H9 (cell line): ENCODE results near the gene ZNF652. TPM values are rescaled to one million over a fixed set of nuclear protein-coding genes. Genes with fewer than 3 reads are reported as not detected.

Experiments
- DNase-seq: peaks from one replicate; pipeline ENCODE4 v3.0.0-alpha.2; 2017
- H2AFZ ChIP-seq: one replicate; pipeline ENCODE4 v1.6.1; 2013; ENCODE audit warnings: mild to moderate bottlenecking, low read length, control low read depth, moderate library complexity
- H2AK5ac ChIP-seq: 2 replicates; pipeline ENCODE4 v1.6.1; 2013; ENCODE audit warnings: low read length, control low read depth, mixed read lengths; ENCODE audit not compliant: insufficient read length
- H2BK120ac ChIP-seq: one replicate; pipeline ENCODE4 v1.6.1; 2013; ENCODE audit warnings: low read depth, mild to moderate bottlenecking, low read length, control low read depth, inconsistent platforms; ENCODE audit not compliant: poor library complexity, severe bottlenecking
- H2BK12ac ChIP-seq: 2 replicates; pipeline ENCODE4 v1.6.1; 2013; ENCODE audit warnings: low read length, control low read depth, mixed read lengths, low read depth; ENCODE audit not compliant: insufficient read length
- H2BK15ac ChIP-seq: 2 replicates; pipeline ENCODE4 v1.6.1; 2013; ENCODE audit warnings: low read depth, low read length, control low read depth
- H2BK20ac ChIP-seq: one replicate; pipeline ENCODE4 v1.6.1; 2013; ENCODE audit warnings: low read depth, mild to moderate bottlenecking, low read length, control low read depth, inconsistent platforms; ENCODE audit not compliant: poor library complexity, severe bottlenecking
- H2BK5ac ChIP-seq: 2 replicates; pipeline ENCODE4 v1.6.1; 2013; ENCODE audit warnings: low read length, control low read depth, mixed read lengths; ENCODE audit not compliant: insufficient read length
- H3K14ac ChIP-seq: 2 replicates; pipeline ENCODE4 v1.6.1; 2013; ENCODE audit warnings: low read length, control low read depth; ENCODE audit not compliant: insufficient read depth
- H3K18ac ChIP-seq: 2 replicates; pipeline ENCODE4 v1.6.1; 2013; ENCODE audit warnings: low read depth, mild to moderate bottlenecking, mixed read lengths, low read length, control low read depth; ENCODE audit not compliant: insufficient read length
- H3K23ac ChIP-seq: 2 replicates; pipeline ENCODE4 v1.6.1; 2013; ENCODE audit warnings: low read length, control low read depth, mixed read lengths, low read depth; ENCODE audit not compliant: insufficient read length
- H3K23me2 ChIP-seq: 2 replicates; pipeline ENCODE4 v1.6.1; 2013; ENCODE audit warnings: low read depth, mild to moderate bottlenecking, mixed read lengths, low read length, control low read depth; ENCODE audit not compliant: insufficient read length, poor library complexity, severe bottlenecking
- H3K27ac ChIP-seq: 2 replicates; pipeline ENCODE4 v1.5.1; 2013; ENCODE audit warnings: low read length, control low read depth, mixed read lengths, low read depth; ENCODE audit not compliant: insufficient read length
- H3K27me3 ChIP-seq: 2 replicates; pipeline ENCODE4 v1.6.1; 2013; ENCODE audit warnings: low read length, control low read depth, inconsistent platforms; ENCODE audit not compliant: insufficient read depth
- H3K4ac ChIP-seq: 2 replicates; pipeline ENCODE4 v1.6.1; 2013; ENCODE audit warnings: low read depth, mild to moderate bottlenecking, control low read depth, inconsistent platforms, low read length, moderate library complexity
- H3K4me1 ChIP-seq: 2 replicates; pipeline ENCODE4 v1.6.1; 2013; ENCODE audit warnings: low read length, control low read depth, inconsistent platforms; ENCODE audit not compliant: insufficient read depth
- H3K4me2 ChIP-seq: 2 replicates; pipeline ENCODE4 v1.6.1; 2013; ENCODE audit warnings: low read length, control low read depth, mixed read lengths; ENCODE audit not compliant: insufficient read length, insufficient read depth
- H3K56ac ChIP-seq: 2 replicates; pipeline ENCODE4 v1.6.1; 2013; ENCODE audit warnings: low read depth, mild to moderate bottlenecking, mixed read lengths, low read length, control low read depth; ENCODE audit not compliant: insufficient read length
- H3K79me1 ChIP-seq: 2 replicates; pipeline ENCODE4 v1.6.1; 2013; ENCODE audit warnings: low read depth, mild to moderate bottlenecking, moderate library complexity, low read length, control low read depth, inconsistent platforms; ENCODE audit not compliant: insufficient read depth, poor library complexity, severe bottlenecking
- H3K79me2 ChIP-seq: 2 replicates; pipeline ENCODE4 v1.6.1; 2013; ENCODE audit warnings: low read length, control low read depth, inconsistent platforms; ENCODE audit not compliant: insufficient read depth
- H3K9ac ChIP-seq: 2 replicates; pipeline ENCODE4 v1.6.1; 2013; ENCODE audit warnings: low read length, control low read depth, mixed read lengths; ENCODE audit not compliant: insufficient read length; ENCODE audit errors: extremely low read depth
- H3K9me3 ChIP-seq: one replicate; pipeline ENCODE4 v1.6.1; 2013; ENCODE audit warnings: low read depth, low read length, inconsistent platforms; ENCODE audit not compliant: control insufficient read depth
- H3T11ph ChIP-seq: one replicate; pipeline ENCODE4 v1.6.1; 2013; ENCODE audit warnings: mild to moderate bottlenecking, low read length, control low read depth, inconsistent platforms
- H4K20me1 ChIP-seq: one replicate; pipeline ENCODE4 v1.6.1; 2013; ENCODE audit not compliant: control insufficient read depth, insufficient read length, insufficient read depth
- H4K5ac ChIP-seq: 2 replicates; pipeline ENCODE4 v1.6.1; 2013; ENCODE audit warnings: low read depth, mild to moderate bottlenecking, mixed read lengths, low read length, control low read depth; ENCODE audit not compliant: insufficient read length
- H4K8ac ChIP-seq: replicated peaks from 2 replicates; pipeline ENCODE4 v1.6.1; 2013; ENCODE audit warnings: low read length, control low read depth, mixed read lengths, low read depth; ENCODE audit not compliant: insufficient read length
- H4K91ac ChIP-seq: 2 replicates; pipeline ENCODE4 v1.6.1; 2013; ENCODE audit warnings: low read depth, mild to moderate bottlenecking, moderate library complexity, mixed read lengths, low read length, control low read depth; ENCODE audit not compliant: insufficient read length
- H3K27ac Mint-ChIP-seq, 3 experiments: 2 replicates in 2 of 3; 3 replicates in 1 of 3; pipeline ENCODE4 v1.8.0; 2020 to 2021; ENCODE audit warnings: mixed read lengths in 3 of 3, mild to moderate bottlenecking in 1 of 3, moderate library complexity in 1 of 3
- H3K27me3 Mint-ChIP-seq: 2 replicates; pipeline ENCODE4 v1.8.0; 2021; ENCODE audit warnings: low read depth, mild to moderate bottlenecking, moderate library complexity, mixed read lengths
- H3K36me3 Mint-ChIP-seq, 3 experiments: 2 replicates in 2 of 3; 3 replicates in 1 of 3; pipeline ENCODE4 v1.8.0; 2020 to 2021; ENCODE audit warnings: low read depth in 3 of 3, mixed read lengths in 3 of 3; ENCODE audit not compliant: insufficient read depth in 1 of 3
- H3K4me1 Mint-ChIP-seq, 2 experiments: 2 replicates each; pipeline ENCODE4 v1.8.0; 2020; ENCODE audit warnings: mixed read lengths in 2 of 2
- H3K4me3 Mint-ChIP-seq, 2 experiments: 2 replicates in 1 of 2; 3 replicates in 1 of 2; pipeline ENCODE4 v1.8.0; 2020 to 2021; ENCODE audit warnings: mild to moderate bottlenecking in 2 of 2, mixed read lengths in 2 of 2, moderate library complexity in 1 of 2
- H3K9me3 Mint-ChIP-seq, 2 experiments: 2 replicates in 1 of 2; 3 replicates in 1 of 2; pipeline ENCODE4 v1.8.0; 2020; ENCODE audit warnings: mild to moderate bottlenecking in 2 of 2, mixed read lengths in 2 of 2, moderate library complexity in 1 of 2
- CTCF ChIP-seq: fragments of 200-600 bp; sonication (generic); conservative IDR thresholded peaks from 3 replicates; pipeline ENCODE4 v1.8.0; 2021; ENCODE audit warnings: antibody characterized with exemption, mild to moderate bottlenecking
- WGBS: extraction: QIAGEN DNeasy Blood & Tissue Kit; methylation state at CpG from one replicate; pipeline ENCODE4 v1.1.7; 2013; ENCODE audit warnings: missing lambda C conversion rate, low lambda C conversion rate, mixed read lengths; ENCODE audit not compliant: insufficient read length; ENCODE audit errors: extremely low coverage; 5-methylcytosine and 5-hydroxymethylcytosine counted together
- total RNA-seq: library from RNA; stranded (reverse); gene quantifications from 2 replicates; pipeline ENCODE4 v1.2.1, GENCODE V29; 2021

ZNF652 gene
- total RNA-seq, 1 experiment from 2014 or later: 33.6 TPM

- H2BK20ac ChIP-seq: no peak overlapping the region
- no peak overlapping the region for H4K8ac ChIP-seq
- no peaks in the 10 kb centered on the region for H3K79me1 ChIP-seq
- no peak overlapping the region for H3K23ac ChIP-seq
- H3K4me2 ChIP-seq: no peak overlapping the region
- no peak overlapping the region for H4K91ac ChIP-seq
- no peak overlapping the region; a peak in 1 of 7 replicates for H3K27ac Mint-ChIP-seq
- no peak overlapping the region for H3K4ac ChIP-seq
- H2BK5ac ChIP-seq: no peak overlapping the region
- no peak overlapping the region for H2BK120ac ChIP-seq
- H3T11ph ChIP-seq: no peak overlapping the region
- no peaks in the 10 kb centered on the region for H3K9me3 ChIP-seq
- peaks cover 28 to 51% of the 10 kb centered on the region in 2 experiments for H3K4me1 Mint-ChIP-seq
- no peak overlapping the region for H2BK15ac ChIP-seq
- no peaks in the 10 kb centered on the region for H3K27me3 Mint-ChIP-seq
- no peak overlapping the region for H2BK12ac ChIP-seq
- H3K9me3 Mint-ChIP-seq: no peaks in the 10 kb centered on the region
- no peak overlapping the region for H3K18ac ChIP-seq
- no peak overlapping the region for H3K9ac ChIP-seq
- peaks cover 2% of the 10 kb centered on the region for H3K23me2 ChIP-seq
- no peak overlapping the region for H3K27ac ChIP-seq
- H3K79me2 ChIP-seq: no peaks in the 10 kb centered on the region
- DNase-seq: no peak
- H3K36me3 Mint-ChIP-seq: no peaks in the 10 kb centered on the region
- no peak overlapping the region for H3K4me3 Mint-ChIP-seq
- H3K27me3 ChIP-seq: no peaks in the 10 kb centered on the region
- H2AK5ac ChIP-seq: no peak overlapping the region
- H3K14ac ChIP-seq: no peak overlapping the region
- no peak overlapping the region for H3K56ac ChIP-seq
- no peak for TF ChIP-seq CTCF
- H4K5ac ChIP-seq: no peak overlapping the region
- H2AFZ ChIP-seq: no peak overlapping the region
- H3K4me1 ChIP-seq: peaks cover 6% of the 10 kb centered on the region; the same call in 1 of the 2 replicates
- WGBS: no CpG with 5 or more reads among the region's 1 CpG
- no peaks in the 10 kb centered on the region for H4K20me1 ChIP-seq
These were observed 7.7 kb upstream of the ZNF652 start for GRCh38 chr17:49369760-49370159.
